HepG2 (cell line): ENCODE data around the gene DELE1.

Experiments used
- ATF3 ChIP-seq: sonication (generic); formaldehyde crosslinking; IDR thresholded peaks from 2 replicates; pipeline ENCODE4 v1.4.0; 2020; ENCODE audit warnings: missing genetic modification reagents
- ZNF274 ChIP-seq: sonication (generic); formaldehyde crosslinking; IDR thresholded peaks from 2 replicates; pipeline ENCODE4 v1.5.1; 2020; ENCODE audit warnings: mild to moderate bottlenecking, missing genetic modification reagents
- TF ChIP-seq, protein P1 (sequence below): sonication (generic); formaldehyde crosslinking; conservative IDR thresholded peaks from 2 replicates; pipeline ENCODE4 v1.4.0; 2020; ENCODE audit warnings: missing genetic modification reagents

DNA sequence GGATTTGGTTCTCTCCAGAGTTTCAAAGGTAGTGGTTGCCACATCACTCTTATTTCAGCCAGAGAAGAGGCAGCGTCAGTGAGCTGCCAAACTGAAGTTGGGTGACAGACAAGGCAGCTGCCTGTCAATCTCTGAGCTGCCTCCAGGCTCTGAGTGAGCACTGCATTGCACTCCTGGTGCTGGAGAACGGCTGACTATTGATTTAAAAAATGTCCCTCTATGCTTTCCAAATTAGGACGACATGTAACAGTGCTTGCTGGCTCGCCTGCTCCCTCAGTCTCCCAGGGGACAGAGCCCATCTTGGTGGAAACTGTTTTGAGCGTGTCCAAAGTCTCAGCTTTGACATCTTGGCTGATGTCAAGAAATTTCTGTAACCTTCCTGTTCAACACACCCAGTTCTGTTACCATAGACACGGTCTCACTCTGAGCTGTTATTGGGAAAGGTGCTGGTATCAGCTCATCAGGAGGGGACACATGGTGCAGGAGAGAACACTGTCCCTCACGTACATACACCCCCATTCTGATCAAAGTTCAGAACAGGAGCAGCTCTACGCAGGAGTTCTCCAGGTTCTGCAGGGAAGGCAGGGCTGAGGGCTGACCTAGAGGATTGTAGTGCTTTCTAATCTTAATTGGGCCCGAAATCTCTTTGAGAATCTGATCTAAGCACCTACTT lies 18.6 kb downstream of the DELE1 start:
- TF ChIP-seq, protein P1, sequence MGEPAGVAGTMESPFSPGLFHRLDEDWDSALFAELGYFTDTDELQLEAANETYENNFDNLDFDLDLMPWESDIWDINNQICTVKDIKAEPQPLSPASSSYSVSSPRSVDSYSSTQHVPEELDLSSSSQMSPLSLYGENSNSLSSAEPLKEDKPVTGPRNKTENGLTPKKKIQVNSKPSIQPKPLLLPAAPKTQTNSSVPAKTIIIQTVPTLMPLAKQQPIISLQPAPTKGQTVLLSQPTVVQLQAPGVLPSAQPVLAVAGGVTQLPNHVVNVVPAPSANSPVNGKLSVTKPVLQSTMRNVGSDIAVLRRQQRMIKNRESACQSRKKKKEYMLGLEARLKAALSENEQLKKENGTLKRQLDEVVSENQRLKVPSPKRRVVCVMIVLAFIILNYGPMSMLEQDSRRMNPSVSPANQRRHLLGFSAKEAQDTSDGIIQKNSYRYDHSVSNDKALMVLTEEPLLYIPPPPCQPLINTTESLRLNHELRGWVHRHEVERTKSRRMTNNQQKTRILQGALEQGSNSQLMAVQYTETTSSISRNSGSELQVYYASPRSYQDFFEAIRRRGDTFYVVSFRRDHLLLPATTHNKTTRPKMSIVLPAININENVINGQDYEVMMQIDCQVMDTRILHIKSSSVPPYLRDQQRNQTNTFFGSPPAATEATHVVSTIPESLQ (CRISPR knock-in tag): no peak
- TF ChIP-seq ZNF274 (CRISPR knock-in tag) (no peak), ATF3 (CRISPR knock-in tag) (no peak)
